GM19438 (cell line): ENCODE data around the gene LTBP2.

Experiments used
- ATAC-seq: cut with Tn5 transposase; IDR thresholded peaks from one replicate; pipeline ENCODE4 v1.9.1; 2021; ENCODE audit warnings: low read depth; ENCODE audit not compliant: unreplicated experiment

The LTBP2 gene

DNA sequence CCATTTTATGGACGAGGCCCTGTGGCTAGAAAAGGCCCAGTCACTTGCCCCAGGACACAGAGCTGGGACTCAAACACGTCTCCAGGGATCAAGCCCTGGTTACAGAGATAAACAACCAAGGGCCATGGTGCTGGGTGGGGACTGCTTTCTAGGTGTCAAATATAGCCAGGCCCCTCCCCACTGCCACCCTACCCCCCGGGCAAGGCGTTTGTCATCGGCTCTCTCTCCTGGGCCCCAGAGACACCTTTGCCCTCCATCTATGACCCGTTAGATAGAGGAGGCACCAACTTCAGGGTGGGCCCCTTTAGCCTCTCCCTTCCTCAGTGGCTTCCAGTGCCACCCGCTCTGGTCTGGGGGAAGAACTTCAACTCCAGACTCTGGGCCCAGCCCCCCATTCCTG is 18.0 kb downstream of the LTBP2 start:
- ATAC-seq, result no peak

DNA sequence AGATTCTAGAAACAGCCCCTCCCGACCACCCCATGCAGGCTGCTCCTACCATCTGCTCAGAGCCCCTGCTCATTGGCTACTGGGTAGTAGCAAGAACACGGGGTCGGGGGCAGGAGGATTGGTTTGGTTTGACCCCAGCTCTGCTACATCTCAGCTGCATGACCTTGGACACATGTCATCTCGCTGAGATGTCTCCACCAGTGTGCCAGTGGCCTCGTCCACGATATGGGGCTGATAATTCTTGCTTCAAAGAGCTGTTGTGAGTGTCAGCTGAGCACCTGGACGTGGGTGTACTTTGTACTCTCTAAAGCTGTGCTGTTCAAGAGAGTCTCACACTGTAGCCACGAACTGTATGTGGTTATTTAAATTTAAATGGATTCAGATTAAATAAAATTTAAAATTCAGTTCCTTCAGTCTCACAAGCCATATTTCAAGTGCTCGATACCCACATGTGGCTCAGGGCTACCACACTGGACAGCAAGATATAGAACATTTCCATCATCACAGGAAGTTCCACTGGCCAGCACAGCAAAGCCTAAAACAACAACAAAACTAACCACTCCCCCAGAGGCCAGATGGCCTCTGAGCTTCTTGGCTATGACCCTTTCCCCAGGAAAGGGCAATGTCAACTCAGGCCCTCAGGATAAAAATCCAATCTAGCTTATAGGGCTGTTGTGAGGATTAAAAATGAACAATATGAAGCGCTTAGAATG is 18.6 kb downstream of the LTBP2 start:
- ATAC-seq, result no peak

DNA sequence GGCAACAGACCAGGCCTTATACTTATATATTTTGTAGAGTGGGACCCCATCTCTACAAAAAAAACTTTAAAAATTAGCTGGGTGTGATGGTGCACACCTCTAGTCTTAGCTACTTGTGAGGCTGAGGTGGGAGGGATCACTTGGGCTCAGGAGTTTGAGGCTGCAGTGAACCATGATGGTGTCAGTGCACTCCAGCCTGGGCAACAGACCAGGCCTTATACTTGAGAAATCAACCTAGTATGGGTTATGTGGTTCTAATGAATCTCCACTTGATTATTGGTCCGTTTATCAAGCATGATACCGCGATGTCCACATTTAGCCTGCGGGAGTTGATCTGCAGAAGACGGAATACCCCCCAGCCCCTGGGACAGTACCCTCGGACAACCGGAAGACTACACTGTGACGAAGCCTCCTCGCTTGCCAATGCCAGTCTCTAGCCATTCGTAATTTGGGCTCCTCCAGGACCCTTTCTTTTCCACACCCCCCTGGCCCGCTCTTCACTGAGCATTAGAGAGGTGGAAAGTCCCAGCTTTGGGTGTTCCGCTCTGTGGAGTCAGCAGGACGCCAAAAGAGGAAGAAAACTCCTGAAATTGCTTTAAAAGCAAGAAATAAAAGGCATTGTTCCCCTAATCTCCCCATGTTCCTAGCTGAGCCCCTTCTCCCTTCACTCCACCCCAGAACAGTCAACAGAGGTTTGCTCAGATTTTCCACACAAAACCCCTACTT is 19.4 kb downstream of the LTBP2 start:
- no peak for ATAC-seq

DNA sequence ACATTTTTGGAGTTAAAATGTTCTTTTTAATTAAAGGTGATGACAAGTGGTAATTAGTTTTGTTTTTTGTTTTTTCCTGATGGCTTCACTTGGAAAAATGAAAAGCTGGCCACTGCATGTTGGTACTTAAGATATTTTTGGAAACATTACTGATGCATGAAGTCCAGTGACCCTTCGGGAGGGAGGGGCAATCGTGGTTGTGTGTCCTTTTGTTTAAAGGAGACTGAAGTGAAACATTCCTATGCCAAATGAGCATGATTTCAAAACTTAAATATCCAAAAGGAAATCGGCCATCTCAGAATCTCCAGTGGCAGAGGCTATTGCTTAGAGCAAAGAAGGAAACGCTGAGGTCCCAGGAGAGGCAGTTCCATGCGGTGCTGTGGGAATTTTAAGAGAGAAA is 20.1 kb downstream of the LTBP2 start:
- no peak for ATAC-seq

DNA sequence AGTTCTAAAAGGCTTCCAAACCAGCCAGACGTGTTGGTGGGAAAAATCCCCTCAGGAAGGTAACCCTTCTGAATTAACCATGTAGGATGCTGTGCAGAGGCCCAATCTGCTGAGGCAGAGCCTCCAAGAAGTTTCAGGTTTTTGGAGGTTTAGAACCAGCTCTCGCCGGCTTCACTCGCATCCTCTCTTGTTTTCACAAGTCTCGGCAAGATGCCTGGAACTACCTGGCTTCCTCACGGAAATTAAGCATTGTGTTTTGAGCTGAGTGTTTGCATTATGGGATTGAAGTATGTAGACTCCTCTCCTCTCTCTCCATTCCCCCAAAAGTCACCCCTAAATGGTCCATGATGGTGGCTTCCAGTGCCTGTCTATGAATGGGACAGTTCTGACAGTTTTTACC is 20.6 kb downstream of the LTBP2 start:
- no peak for ATAC-seq

DNA sequence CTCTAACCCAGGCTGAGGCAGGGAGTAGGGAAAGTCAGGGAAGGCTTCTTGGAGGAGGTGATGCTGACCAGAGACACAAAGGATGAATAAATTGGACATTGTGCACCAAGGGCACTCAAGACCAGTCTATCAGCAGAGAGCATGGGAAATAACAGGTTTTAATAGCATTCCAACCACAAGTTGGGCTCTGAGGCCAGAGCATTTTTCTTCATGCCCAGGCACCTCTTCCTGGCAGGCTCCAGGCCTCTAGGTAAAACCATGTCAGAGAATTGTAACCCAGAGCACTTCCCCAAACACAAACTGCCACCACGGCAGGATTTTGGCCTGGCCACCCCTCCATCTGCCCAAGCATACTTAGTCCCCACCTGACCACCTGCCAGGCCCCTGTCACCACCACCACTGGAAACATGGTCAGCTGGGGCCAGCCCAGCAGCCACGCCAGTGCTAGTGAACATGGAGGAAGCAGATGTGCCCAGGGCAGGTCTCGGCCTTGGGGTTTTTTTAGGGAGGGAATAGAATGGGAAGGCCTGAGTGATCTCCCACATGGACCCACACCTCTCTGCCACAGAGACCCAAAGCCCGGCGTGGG is 22.7 kb downstream of the LTBP2 start:
- ATAC-seq, result no peak

DNA sequence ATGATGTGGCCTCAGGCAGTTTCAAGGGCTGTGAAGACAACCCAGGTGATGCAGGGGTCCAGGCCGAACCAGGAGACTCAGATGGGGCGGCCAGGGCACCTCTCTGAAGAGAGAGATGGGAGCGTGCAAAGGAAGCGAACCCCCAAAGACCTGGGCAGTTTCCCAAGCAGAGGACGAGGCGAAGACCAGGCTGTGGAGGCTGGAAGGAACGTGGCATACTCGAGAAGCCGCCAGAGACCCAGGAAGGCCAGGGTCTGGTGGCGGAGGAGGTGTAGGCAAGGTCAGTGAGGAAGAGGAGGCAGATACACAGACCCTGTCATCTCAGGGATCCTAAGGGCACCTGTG is 24.7 kb downstream of the LTBP2 start:
- no peak for ATAC-seq

DNA sequence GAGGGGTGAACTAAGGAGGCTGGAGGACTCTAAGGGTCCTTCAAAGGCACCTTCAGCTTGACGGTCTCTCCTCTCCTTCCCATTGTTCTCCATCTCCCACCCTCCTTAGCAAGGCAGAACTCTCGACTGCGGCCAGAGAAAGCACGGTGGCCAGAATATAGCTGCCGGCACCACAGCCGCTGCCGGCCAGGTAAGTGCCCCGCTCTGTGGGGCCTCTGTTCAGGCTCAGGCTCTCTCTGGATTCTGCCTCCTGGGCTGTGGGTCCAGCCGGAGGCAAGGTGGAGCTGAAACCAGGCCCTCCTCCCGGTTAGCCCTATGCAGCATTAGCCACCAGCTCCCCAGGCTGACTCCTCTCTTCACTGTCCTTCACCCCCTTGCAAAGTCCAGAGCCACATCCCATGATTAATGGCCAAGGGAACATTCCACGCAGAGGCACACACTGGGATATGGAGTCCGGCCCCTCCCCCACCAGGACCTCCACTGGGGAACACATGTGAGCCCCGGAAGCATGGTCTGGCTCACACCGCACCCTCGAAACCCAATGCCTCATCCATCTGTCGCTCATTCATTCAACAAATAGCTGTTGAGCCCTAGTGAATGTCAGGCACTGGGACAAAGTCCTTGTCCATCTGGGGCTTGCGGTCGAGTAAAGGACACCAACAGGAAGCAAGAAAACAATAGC is 25.2 kb downstream of the LTBP2 start:
- ATAC-seq, result no peak

DNA sequence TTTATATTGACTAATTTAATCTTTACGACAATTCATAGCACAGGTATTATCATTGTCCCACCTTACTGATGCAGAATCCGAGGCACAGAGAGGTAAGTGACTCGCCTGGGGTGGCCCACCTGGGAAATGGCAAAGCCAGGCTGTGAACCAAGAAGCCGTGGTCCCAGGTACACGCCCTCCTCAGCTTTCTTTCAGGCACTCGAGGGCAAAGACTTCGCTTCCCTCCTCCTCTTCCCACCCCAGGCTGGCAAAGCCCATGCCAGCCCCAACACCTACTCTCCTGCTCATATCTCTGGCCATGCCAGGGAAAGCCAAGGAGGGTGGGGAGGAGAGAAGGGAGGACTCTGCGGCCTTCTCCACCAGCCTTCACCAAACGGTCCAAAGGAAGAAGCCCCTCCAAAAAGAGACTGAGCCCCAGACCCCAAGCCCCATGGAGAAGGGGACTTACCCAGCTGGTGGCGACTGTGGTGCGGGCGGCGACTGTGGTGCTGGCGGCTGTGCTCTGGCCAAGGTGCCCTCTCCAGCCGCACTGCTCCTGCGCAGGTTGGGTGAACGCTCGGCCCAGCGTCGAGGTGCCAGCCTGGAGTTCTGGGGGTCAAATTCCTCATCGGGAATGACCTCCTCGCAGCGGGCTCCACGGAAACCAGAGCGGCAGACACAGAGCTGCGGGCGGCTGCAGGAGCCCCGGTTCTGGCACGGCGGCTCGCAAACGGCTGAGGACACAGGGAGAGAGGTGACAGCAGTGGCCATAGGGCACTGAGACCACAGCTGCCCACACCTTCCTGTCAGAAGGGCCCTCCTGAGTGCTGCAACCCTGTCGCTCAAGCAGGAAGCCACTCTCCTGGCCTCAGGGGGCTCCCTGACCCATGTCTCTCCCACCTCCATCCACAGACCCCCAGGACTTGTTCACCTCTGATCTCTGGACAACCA is 26.4 kb downstream of the LTBP2 start:
- no peak for ATAC-seq

DNA sequence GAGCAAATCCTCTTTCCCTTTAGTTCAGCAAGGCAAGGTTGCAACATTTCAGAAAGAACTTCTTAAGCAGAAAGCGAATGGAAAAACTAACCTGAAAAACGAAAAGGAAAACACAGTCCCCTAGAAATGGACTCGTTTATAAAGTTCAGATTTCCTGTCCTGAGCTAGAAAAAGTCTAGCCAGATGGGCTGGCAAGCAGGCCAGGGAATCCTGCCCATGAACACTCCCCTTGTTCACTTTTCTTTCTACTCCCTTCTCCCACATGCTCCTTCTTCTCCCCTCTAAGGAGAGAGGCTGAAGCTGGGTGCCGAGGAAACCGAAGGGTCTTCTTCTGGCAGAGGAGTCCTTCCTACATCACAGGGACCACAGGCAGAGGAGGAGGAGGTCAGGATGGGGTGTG is 27.1 kb downstream of the LTBP2 start:
- no peak for ATAC-seq

DNA sequence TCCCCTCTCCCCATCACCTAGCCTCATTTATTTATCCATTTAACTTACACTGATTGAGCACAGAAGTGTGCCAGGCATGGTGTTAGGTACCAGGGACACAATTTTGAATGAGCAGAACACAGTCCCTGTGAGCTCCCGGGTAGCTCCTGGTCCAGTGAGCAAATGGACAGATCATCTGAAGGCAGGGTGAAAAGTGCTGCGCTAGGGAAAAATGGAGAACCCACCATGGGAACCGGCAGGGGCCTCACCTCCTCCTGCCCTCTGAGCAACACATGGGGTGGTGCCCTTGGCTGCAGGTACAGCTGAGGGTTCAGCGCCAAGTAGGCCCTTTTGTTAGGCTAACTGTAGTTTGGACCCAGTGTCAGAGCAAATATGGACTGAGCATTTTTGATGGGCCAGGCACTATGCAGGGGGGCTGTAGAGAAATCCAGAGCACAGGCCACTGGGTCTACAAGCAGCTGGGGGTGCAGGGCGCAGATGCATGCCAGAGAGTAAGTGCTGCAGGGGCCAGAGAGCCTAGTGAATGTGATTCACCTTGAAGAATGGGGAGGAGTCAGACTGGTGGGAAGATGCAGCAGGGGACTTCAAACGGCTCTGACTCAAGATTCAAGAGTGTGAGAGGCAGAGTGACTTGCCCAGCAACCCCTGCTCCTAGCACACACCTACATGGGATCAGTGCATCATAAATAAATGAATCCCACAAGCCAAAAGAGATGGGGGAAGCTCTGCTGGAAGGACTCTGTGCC is 28.2 kb downstream of the LTBP2 start:
- no peak for ATAC-seq

DNA sequence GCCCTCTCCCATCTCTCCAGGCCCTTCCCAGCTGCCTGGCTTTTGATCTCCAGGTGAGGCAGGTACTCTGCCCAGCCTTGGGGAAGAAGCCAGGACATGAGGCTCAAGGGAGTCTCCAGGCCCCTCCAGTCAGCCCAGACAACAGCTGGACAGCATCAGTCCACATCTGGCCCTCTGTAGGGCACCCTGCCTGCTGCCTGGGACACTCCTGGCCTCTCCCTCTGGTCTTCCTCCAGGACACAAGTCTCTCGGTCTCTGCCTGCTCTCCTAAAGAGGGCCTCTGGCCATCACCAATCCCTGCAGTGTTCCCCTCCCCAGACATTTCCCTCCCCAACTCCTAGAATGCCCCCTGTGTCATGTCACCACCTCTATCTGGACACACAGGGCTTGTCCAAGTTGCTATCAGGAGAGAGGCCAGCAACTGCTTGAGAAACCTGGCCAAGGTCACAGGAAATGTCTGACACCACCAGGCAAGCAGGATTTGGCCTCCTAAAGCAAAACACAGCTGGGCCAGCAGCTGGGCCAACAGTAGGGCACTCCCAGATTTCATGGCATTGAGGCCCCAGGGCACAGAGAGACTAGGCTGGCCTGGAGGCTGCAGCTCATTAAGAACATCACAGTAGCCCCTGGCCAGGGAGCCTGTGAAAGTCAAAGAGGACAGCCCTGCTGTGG is 29.0 kb downstream of the LTBP2 start:
- ATAC-seq, result no peak

DNA sequence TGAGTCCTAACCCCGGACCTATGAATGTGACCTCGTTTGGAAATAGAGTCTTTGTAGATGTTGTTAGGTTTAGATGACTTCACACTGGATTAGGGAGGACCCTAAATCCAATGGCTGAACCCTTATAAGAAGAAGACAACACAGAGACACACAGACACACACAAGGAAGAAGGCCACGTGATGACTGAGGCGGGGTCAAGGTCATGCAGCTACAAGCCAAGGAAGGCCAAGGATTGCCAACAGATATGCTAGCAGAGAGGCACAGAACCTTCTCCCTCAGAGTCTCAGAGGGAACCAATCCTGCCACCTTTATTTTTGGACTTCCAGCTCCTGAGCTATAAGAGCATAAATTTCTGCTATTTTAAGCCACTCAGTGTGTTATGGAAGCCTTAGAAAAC is 31.8 kb downstream of the LTBP2 start:
- ATAC-seq, result no peak

DNA sequence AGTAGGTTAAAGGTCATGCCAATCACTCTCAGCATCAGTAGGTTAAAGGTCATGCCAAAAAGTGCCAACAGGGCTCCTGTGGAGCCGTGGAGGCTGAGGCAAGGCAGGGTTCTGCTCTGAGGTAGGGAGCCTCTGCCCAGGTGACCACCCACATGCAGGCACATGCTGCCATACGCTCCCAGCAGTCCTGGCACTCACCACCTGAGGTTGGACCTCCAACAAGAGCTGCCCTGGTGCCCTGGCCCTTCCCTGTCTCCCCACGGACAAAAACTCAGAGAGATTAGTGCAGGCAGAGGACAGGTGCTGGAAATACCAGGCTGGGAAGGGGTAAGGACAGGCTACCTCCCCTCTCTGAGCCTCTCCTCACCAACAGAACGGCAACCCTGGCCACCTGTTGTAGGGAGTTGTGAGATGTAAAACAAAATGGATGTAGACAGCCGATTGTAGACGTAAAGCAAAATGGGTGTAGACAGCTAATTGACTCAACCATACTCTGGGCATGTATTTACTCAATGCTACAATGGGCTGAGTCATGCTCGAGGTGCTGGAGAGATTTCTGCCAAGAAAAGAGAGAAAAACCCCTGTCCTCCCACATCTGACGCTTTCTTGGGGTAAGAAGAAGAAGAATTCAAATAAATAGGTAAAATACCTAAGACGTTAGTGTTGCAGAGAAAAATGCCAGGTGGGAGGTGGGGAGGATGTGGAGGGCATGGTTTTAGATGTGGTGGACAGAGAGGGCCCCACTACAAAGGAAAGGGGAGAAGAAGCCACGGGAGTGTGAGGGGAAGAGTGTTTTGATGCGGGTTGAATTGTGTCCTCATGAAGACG is 32.4 kb downstream of the LTBP2 start:
- no peak for ATAC-seq

DNA sequence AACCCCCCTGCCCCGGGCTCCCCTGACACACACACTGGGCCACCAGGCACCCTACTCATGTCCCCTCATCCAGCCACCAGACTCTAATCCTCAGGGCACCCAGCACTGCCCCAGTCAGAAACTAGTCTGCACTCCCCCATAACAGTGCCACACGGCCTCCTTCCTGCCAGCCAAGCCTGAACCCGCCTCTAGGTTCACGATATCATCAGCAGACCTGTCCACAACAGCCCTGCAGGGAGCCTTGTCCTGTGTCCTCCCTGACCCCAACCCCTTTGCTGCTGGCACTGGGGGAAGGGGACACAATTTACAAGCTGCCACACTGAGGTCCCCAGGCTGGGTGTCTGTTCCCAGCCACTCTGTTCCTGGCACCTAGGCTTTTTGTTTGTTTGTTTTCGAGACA is 33.6 kb downstream of the LTBP2 start:
- ATAC-seq, result no peak

DNA sequence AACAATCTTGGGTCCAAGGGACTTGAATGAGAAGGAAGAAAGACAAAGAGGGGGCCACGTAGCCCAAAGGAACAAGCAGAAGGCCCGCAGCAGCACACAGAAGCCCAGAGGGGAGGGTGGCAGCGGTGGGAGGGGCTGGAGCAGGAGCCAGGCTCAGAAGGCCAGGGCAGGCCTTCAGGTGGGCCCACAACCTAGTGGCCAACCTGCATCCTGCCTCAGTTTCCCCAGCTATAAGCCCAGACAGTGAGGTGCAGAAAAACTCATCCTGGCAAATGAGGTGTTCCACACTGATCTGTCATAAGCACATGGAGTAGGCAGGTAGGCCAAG is 34.1 kb downstream of the LTBP2 start:
- ATAC-seq, result no peak

DNA sequence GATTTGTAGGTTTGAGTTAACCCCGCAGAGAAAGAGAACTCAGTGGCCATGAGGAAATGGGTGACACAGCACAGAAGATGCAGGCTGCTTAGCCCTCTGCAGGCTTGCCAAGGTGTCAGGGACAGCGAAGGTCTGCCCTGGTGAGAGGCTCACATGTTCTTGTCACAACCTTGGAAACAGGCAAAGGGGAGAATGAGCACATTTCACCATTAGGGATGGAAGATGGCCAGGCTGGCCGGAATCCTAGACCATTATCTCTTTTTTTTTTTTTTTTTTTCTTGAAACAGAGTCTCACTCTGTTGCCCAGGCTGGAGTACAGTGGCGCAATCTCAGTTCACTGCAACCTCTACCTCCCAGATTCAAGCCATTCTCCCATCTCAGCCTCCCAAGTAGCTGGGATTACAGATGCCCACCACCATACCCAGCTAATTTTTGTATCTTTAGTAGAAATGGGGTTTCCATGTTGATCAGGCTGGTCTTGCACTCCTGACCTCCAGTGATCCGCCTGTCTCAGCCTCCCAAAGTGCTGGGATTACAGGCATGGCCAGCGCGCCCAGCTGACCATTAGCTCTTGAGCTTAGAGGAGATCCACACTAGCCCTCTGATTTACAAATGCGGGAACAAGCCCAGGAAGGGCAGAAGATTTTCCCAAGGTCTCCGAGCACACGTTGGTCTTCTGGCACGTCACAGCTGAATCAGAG is 34.6 kb downstream of the LTBP2 start:
- ATAC-seq, result no peak

DNA sequence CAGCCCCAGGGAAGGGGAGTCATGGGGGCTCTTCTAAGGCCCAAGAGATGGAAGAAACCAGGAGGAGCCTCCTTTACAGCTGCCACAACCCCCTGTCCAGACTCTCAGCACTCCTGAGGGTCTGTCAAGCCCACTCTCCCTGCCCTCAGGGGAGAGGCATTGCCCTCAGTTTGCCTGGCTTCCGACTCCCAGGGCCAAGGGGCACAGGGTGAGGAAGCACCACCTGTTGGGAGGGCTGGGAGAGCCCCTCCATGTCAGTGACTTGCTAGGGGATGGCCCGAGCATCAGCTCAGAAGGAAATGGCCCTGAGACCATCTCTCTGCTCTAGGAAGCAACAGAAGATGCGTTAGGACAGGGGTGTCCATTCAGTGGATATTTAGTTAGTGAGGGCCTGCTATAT is 36.1 kb downstream of the LTBP2 start:
- no peak for ATAC-seq
